Mesenchymal stem cell (in vitro differentiated cells and primary cell): ENCODE data around the gene PAQR6.

ENCODE experiments used
- DNase-seq: peaks from one replicate; pipeline ENCODE4 v3.0.0-alpha.2; 2013
- H2AFZ ChIP-seq: one replicate; pipeline ENCODE4 v1.6.1; 2013; ENCODE audit warnings: low read depth, mild to moderate bottlenecking, control low read depth, inconsistent platforms, low read length, moderate library complexity
- H2AK5ac ChIP-seq: 2 replicates; pipeline ENCODE4 v1.6.1; 2013; ENCODE audit warnings: low read length, moderate library complexity, mild to moderate bottlenecking, inconsistent platforms; ENCODE audit not compliant: severe bottlenecking
- H2BK120ac ChIP-seq: one replicate; pipeline ENCODE4 v1.6.1; 2013; ENCODE audit warnings: low read depth, mild to moderate bottlenecking, inconsistent platforms, low read length, moderate library complexity
- H2BK12ac ChIP-seq, 2 experiments: one replicate each; pipeline ENCODE4 v1.6.1; 2013; ENCODE audit warnings: inconsistent platforms in 2 of 2, low read length in 2 of 2, mild to moderate bottlenecking in 2 of 2, moderate library complexity in 2 of 2, control low read depth in 1 of 2
- H2BK15ac ChIP-seq: one replicate; pipeline ENCODE4 v1.6.1; 2013; ENCODE audit warnings: mild to moderate bottlenecking, low read depth, inconsistent platforms; ENCODE audit not compliant: poor library complexity, severe bottlenecking
- H2BK5ac ChIP-seq: 2 replicates; pipeline ENCODE4 v1.6.1; 2013; ENCODE audit warnings: low read depth, mild to moderate bottlenecking, low read length, control low read depth, inconsistent platforms; ENCODE audit not compliant: poor library complexity, severe bottlenecking
- H3K14ac ChIP-seq, 2 experiments: one replicate each; pipeline ENCODE4 v1.6.1; 2013; ENCODE audit warnings: inconsistent platforms in 2 of 2, low read length in 2 of 2, control low read depth in 1 of 2, mild to moderate bottlenecking in 1 of 2, moderate library complexity in 1 of 2
- H3K18ac ChIP-seq, 2 experiments: one replicate each; pipeline ENCODE4 v1.6.1; 2013; ENCODE audit warnings: inconsistent platforms in 2 of 2, low read length in 2 of 2, control low read depth in 1 of 2, low read depth in 1 of 2, mild to moderate bottlenecking in 1 of 2
- H3K23ac ChIP-seq, 2 experiments: one replicate each; pipeline ENCODE4 v1.6.1; 2013; ENCODE audit warnings: inconsistent platforms in 2 of 2, low read length in 2 of 2, mild to moderate bottlenecking in 2 of 2, moderate library complexity in 2 of 2, control low read depth in 1 of 2
- H3K27ac ChIP-seq: 2 replicates; pipeline ENCODE4 v1.5.1; 2013; ENCODE audit warnings: mild to moderate bottlenecking, moderate library complexity, low read length, control low read depth, inconsistent platforms; ENCODE audit not compliant: poor library complexity, severe bottlenecking
- H3K27me3 ChIP-seq, 2 experiments: 2 replicates each; pipeline versions ENCODE4 v1.6.1 to v1.7.0; 2013; ENCODE audit warnings: low read length in 2 of 2, mild to moderate bottlenecking in 2 of 2, moderate library complexity in 2 of 2, control low read depth in 1 of 2, inconsistent platforms in 1 of 2; ENCODE audit not compliant: control insufficient read depth in 1 of 2, insufficient read depth in 1 of 2
- H3K36me3 ChIP-seq, 2 experiments: 2 replicates each; pipeline versions ENCODE4 v1.6.1 to v1.7.0; 2013; ENCODE audit warnings: low read length in 2 of 2, control low read depth in 1 of 2, inconsistent platforms in 1 of 2, low read depth in 1 of 2, mild to moderate bottlenecking in 1 of 2; ENCODE audit not compliant: insufficient read depth in 2 of 2, control insufficient read depth in 1 of 2
- H3K4ac ChIP-seq, 2 experiments: one replicate each; pipeline ENCODE4 v1.6.1; 2013; ENCODE audit warnings: inconsistent platforms in 2 of 2, low read length in 2 of 2, mild to moderate bottlenecking in 2 of 2, moderate library complexity in 2 of 2, control low read depth in 1 of 2, low read depth in 1 of 2
- H3K4me1 ChIP-seq: 2 replicates; pipeline ENCODE4 v1.6.1; 2013; ENCODE audit warnings: low read depth, low read length, control low read depth; ENCODE audit not compliant: control insufficient read depth, insufficient read depth
- H3K4me2 ChIP-seq: 2 replicates; pipeline ENCODE4 v1.6.1; 2013; ENCODE audit warnings: low read length, mild to moderate bottlenecking, inconsistent platforms; ENCODE audit not compliant: poor library complexity, severe bottlenecking
- H3K4me3 ChIP-seq, 2 experiments: 2 replicates each; pipeline versions ENCODE4 v1.5.1 to v1.7.0; 2013; ENCODE audit warnings: low read length in 2 of 2, mild to moderate bottlenecking in 2 of 2, control low read depth in 1 of 2, low read depth in 1 of 2; ENCODE audit not compliant: insufficient read depth in 1 of 2
- H3K79me1 ChIP-seq: replicated peaks from 2 replicates; pipeline ENCODE4 v1.6.1; 2013; ENCODE audit warnings: mild to moderate bottlenecking, control low read depth, low read length, inconsistent platforms; ENCODE audit not compliant: poor library complexity, severe bottlenecking
- H3K9ac ChIP-seq: 2 replicates; pipeline ENCODE4 v1.7.0; 2013; ENCODE audit warnings: mild to moderate bottlenecking, low read length, moderate library complexity
- H3K9me3 ChIP-seq: 2 replicates; pipeline ENCODE4 v1.7.0; 2013; ENCODE audit warnings: mild to moderate bottlenecking, low read length; ENCODE audit not compliant: control insufficient read depth
- H4K8ac ChIP-seq: one replicate; pipeline ENCODE4 v1.6.1; 2013; ENCODE audit warnings: inconsistent platforms, mild to moderate bottlenecking, low read length, moderate library complexity
- H4K91ac ChIP-seq: one replicate; pipeline ENCODE4 v1.6.1; 2013; ENCODE audit warnings: mild to moderate bottlenecking, low read length, inconsistent platforms
- WGBS: methylation state at CpG from one replicate; pipeline ENCODE4 v1.1.7; 2013; ENCODE audit warnings: mixed read lengths; 5-methylcytosine and 5-hydroxymethylcytosine counted together

The PAQR6 gene

DNA sequence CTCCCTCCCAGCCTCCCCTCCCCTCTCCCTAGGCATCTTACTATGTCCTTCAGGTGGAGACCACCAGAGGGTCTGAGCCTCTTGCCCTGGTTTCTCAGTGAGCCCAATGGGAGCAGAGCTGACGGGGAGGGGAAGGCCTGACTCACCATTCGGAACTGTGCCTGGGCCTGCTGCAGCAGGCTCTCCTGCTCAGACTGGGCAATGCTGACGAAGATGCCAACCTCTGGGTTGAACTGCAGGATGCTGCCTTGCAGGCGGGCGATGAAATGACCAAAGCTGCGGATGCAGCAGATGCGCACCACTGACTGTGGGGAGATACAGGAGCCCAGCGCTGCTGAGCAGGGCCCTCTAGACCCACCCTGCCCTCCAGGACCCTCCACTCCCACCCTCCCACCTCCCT is 11.0 kb upstream of the PAQR6 start:
- H3K9ac ChIP-seq: no peak overlapping the region
- no peaks in the 10 kb centered on the region for H3K27me3 ChIP-seq
- H2AFZ ChIP-seq: no peak overlapping the region
- no peaks in the 10 kb centered on the region for H3K9me3 ChIP-seq
- WGBS: 99% methylated on average over 6 of the region's 8 CpGs
- H2BK120ac ChIP-seq: no peak overlapping the region
- H3K4me1 ChIP-seq: no peaks in the 10 kb centered on the region
- no peak overlapping the region for H4K91ac ChIP-seq
- H2BK15ac ChIP-seq: no peak overlapping the region
- H3K4me3 ChIP-seq: no peak overlapping the region
- no peak overlapping the region for H3K4ac ChIP-seq
- no peak overlapping the region for H3K27ac ChIP-seq
- no peak overlapping the region for H3K14ac ChIP-seq
- no peak overlapping the region for H2AK5ac ChIP-seq
- H2BK5ac ChIP-seq: no peak overlapping the region
- H3K79me1 ChIP-seq: peaks cover 31% of the 10 kb centered on the region
- no peak overlapping the region for H2BK12ac ChIP-seq
- H3K23ac ChIP-seq: no peak overlapping the region
- no peak overlapping the region for H3K18ac ChIP-seq
- H3K4me2 ChIP-seq: no peak overlapping the region
- peaks cover 83 to 84% of the 10 kb centered on the region in 2 experiments for H3K36me3 ChIP-seq
- no peak overlapping the region for H4K8ac ChIP-seq
- no peak for DNase-seq

DNA sequence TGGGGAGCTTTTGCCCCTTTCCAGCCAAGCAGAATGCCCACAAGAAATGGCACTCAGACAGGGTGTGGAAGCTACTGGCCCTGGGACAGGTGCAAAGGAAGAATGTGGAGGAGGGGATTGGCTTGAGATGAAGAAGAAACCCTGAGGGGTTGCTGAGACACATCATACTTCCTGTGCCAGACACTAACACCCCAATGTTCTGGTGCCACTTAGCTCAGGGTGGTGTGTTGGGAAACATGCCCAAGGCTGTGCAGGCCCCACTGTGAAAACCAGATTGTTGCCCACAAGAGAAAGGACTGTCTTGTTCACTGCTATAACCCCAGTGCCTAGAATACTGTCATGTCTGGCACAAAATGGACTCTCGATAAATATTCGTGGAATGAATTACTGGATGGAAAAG is 9.9 kb upstream of the PAQR6 start:
- H2BK5ac ChIP-seq: no peak overlapping the region
- no peak overlapping the region for H3K18ac ChIP-seq
- H4K8ac ChIP-seq: no peak overlapping the region
- H3K27ac ChIP-seq: no peak overlapping the region
- DNase-seq: no peak
- no peaks in the 10 kb centered on the region for H3K4me1 ChIP-seq
- no peak overlapping the region for H3K23ac ChIP-seq
- H3K4ac ChIP-seq: no peak overlapping the region
- H3K4me3 ChIP-seq: no peak overlapping the region
- no peak overlapping the region for H2AFZ ChIP-seq
- H2BK120ac ChIP-seq: no peak overlapping the region
- no peak overlapping the region for H3K4me2 ChIP-seq
- H2BK12ac ChIP-seq: no peak overlapping the region
- peaks cover 85 to 87% of the 10 kb centered on the region in 2 experiments for H3K36me3 ChIP-seq
- H2AK5ac ChIP-seq: no peak overlapping the region
- H3K9ac ChIP-seq: no peak overlapping the region
- peaks cover 32% of the 10 kb centered on the region for H3K79me1 ChIP-seq
- H3K14ac ChIP-seq: no peak overlapping the region
- H3K9me3 ChIP-seq: no peaks in the 10 kb centered on the region
- WGBS: 98% methylated on average over 2 of the region's 2 CpGs
- no peaks in the 10 kb centered on the region for H3K27me3 ChIP-seq
- no peak overlapping the region for H4K91ac ChIP-seq
- no peak overlapping the region for H2BK15ac ChIP-seq

DNA sequence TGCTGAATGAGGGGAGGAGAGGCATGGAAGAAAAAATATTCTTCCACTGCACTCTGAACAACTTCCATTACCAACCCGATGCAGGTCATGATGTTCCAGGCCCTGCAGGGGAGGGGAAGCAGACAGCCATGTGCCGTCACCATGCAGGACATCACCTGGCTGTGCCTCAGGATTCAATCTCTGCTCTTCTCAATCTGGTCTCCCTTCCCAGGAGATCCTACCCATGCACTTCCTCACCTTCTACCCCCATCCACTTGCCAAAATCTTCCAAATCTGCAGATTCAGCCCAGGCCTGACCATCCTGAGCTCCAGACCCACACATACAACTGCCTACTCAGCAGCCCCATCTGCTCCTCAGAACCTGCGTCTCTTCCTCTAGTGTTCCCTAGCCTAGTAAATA is 5.8 kb upstream of the PAQR6 start:
- Histone ChIP-seq H2BK12ac (no peak overlapping the region), H3K9me3 (no peaks in the 10 kb centered on the region), H3K4ac (no peak overlapping the region), H3K18ac (no peak overlapping the region), H2BK120ac (no peak overlapping the region), H3K4me3 (no peak overlapping the region), H2BK5ac (no peak overlapping the region), H4K8ac (no peak overlapping the region), H3K79me1 (peaks cover 20% of the 10 kb centered on the region), H3K36me3 (peaks cover 89 to 90% of the 10 kb centered on the region in 2 experiments), H3K27me3 (no peaks in the 10 kb centered on the region), H2AK5ac (no peak overlapping the region), H4K91ac (no peak overlapping the region), H3K27ac (no peak overlapping the region), H2AFZ (no peak overlapping the region), H3K14ac (no peak overlapping the region), H2BK15ac (no peak overlapping the region), H3K4me2 (no peak overlapping the region), H3K9ac (no peak overlapping the region), H3K4me1 (no peaks in the 10 kb centered on the region), H3K23ac (no peak overlapping the region)
- no peak for DNase-seq
- 92% methylated on average over 3 of the region's 3 CpGs for WGBS

DNA sequence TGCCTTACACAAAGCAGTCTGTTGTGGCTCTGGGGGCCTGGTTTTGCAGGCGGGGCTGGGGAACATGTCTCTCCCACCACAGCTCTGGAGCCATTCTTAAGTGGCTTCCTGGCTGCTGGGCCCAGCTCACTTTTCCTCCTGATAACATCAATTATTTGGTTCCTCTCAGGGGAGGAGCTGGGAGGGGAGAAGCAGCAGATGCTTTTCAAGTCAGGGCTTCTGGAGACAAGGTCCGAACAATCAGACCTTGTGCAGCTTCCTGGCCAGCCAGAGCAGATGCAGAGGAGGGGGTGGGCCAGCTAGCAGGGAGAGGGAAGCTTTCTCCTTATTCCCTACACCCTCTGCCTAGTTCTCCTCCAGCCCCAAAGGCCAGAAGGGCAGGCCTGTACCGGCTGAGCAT is 3.7 kb upstream of the PAQR6 start:
- no peaks in the 10 kb centered on the region for H3K4me1 ChIP-seq
- H3K4me3 ChIP-seq: no peak overlapping the region
- H2BK12ac ChIP-seq: no peak overlapping the region
- no peak overlapping the region for H4K8ac ChIP-seq
- peaks cover 70 to 81% of the 10 kb centered on the region in 2 experiments for H3K36me3 ChIP-seq
- no peak overlapping the region for H3K4ac ChIP-seq
- no peak overlapping the region for H4K91ac ChIP-seq
- no peak overlapping the region for H2BK5ac ChIP-seq
- peaks cover 0 to 6% of the 10 kb centered on the region in 2 experiments for H3K27me3 ChIP-seq
- no peak overlapping the region for H3K18ac ChIP-seq
- H2BK15ac ChIP-seq: no peak overlapping the region
- no peak overlapping the region for H3K9ac ChIP-seq
- H2BK120ac ChIP-seq: no peak overlapping the region
- H3K79me1 ChIP-seq: peaks cover 7% of the 10 kb centered on the region
- WGBS: 12% methylated on average over 3 of the region's 3 CpGs
- H2AK5ac ChIP-seq: no peak overlapping the region
- H3K14ac ChIP-seq: no peak overlapping the region
- H3K23ac ChIP-seq: no peak overlapping the region
- no peak overlapping the region for H2AFZ ChIP-seq
- no peak for DNase-seq
- no peaks in the 10 kb centered on the region for H3K9me3 ChIP-seq
- no peak overlapping the region for H3K27ac ChIP-seq
- no peak overlapping the region for H3K4me2 ChIP-seq
